Ovary (tissue), 9 donors: ENCODE data around the gene LMF1. TPM values are rescaled to one million over a fixed set of nuclear protein-coding genes. Genes with fewer than 3 reads are reported as not detected.

ENCODE experiments used
- DNase-seq, 5 donors: peaks; one replicate each; pipeline ENCODE4 v3.0.0-alpha.2; 2019 to 2020
- H3K27ac ChIP-seq, 2 donors: fragments of 200-600 bp; one replicate each; pipeline versions ENCODE4 v1.5.1 to v1.8.0; 2019 to 2022
- H3K27me3 ChIP-seq: fragments of 200-600 bp; one replicate; pipeline ENCODE4 v1.8.0; 2022
- H3K36me3 ChIP-seq: fragments of 200-600 bp; sonication (generic); one replicate; pipeline ENCODE4 v1.5.1; 2019
- H3K4me1 ChIP-seq: one replicate; pipeline ENCODE4 v1.8.1; 2013; ENCODE audit warnings: mild to moderate bottlenecking, moderate library complexity; ENCODE audit not compliant: insufficient read depth
- H3K4me3 ChIP-seq: fragments of 200-600 bp; sonication (generic); one replicate; pipeline ENCODE4 v1.5.1; 2017
- H3K9me3 ChIP-seq, 2 donors: fragments of 200-600 bp in 1 of 2; sonication (generic) in 1 of 2; one replicate each; pipeline versions ENCODE4 v1.5.1 to v1.8.1; 2013 to 2019; ENCODE audit warnings: mild to moderate bottlenecking in 1 of 2, moderate library complexity in 1 of 2
- EP300 ChIP-seq: sonication (generic); formaldehyde crosslinking; IDR thresholded peaks from one replicate; pipeline ENCODE4 v1.6.1; 2017; ENCODE audit warnings: antibody characterized with exemption
- POLR2A ChIP-seq: fragments of 450-650 bp; IDR thresholded peaks from one replicate; pipeline ENCODE4 v1.6.1; 2017; ENCODE audit warnings: antibody characterized with exemption, mild to moderate bottlenecking, moderate library complexity
- WGBS, 3 donors: extraction: QIAGEN DNeasy Blood & Tissue Kit in 1 of 3; methylation state at CpG; one replicate each; pipeline versions ENCODE4 v1.1.5 to v1.1.7; 2013 to 2017; 5-methylcytosine and 5-hydroxymethylcytosine counted together
- intact Hi-C, 4 donors: fragments of 100-400 bp; cut with DNase I; formaldehyde crosslinking; loops; one replicate each; pipeline versions ENCODE4 v1.11.0 to v1.15.1; 2022 to 2023
- polyA plus RNA-seq, 2 donors: library from polyadenylated mRNA; stranded (reverse); fragments of 200-250 nt in 1 of 2; fragments of 350-450 nt in 1 of 2; fragmentation: Illumina TruSeq in 1 of 2; extraction: RNeasy Lipid Tissue Mini Kit (QIAGEN cat#74804) in 1 of 2; gene quantifications; one replicate each; pipeline ENCODE4 v1.2.3, GENCODE V29; 2013 to 2014
- total RNA-seq, 7 donors: library from RNA; depleted of rRNA in 2 of 7; stranded (reverse); fragments of >200 nt in 2 of 7; fragmentation: NEBNext Ultra II Directional in 3 of 7; extraction: Animal tissue kit (Norgen Biotek cat#: 25700) in 3 of 7; gene quantifications; one replicate each; pipeline versions ENCODE4 v1.1.0 to v1.2.4, GENCODE V29; 2016 to 2023
- TF ChIP-seq, protein P1 (sequence below), 3 donors: fragments of 450-650 bp in 2 of 3; fragments of 200-600 bp in 1 of 3; IDR thresholded peaks; one replicate each; pipeline versions ENCODE4 v1.5.1 to v1.8.0; 2016 to 2022; ENCODE audit warnings: antibody characterized with exemption in 3 of 3, mild to moderate bottlenecking in 1 of 3
- donor health status: DM: no; HTN: no; CAD: no; lungs with moderate emphysema.
- donor health status: DM: no; HTN: no; CAD: no.
- donor health status: Bipolar disorder and iron deficiency.
- donor health status: DM: yes; HTN: yes; CAD: no.
- donor health status: DM: no; HTN: no; CAD: no.
- donor health status: DM: yes; HTN: yes; CAD: no.

The LMF1 gene
- total and polyA plus RNA-seq, 9 donors: 7.8 to 31.9 (median 23.6) TPM

DNA sequence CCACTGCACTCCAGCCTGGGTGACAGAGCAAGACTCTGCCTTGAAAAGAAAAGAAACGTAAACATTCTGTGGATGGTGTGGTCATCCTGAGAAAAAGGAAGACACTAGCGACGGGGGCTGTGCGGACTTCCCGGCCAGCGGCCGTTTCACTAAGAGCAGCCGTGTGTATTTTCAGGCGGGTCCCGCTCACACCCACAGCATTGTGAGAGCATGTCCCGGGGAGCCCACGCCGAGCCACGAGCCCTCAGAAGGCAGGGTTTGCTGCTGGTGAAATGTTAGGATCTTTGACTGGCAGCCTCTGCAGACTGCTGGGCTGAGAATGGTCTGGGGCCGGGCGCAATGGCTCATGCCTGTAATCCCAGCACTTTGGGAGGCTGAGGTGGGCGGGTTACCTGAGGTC is 40.3 kb downstream of the LMF1 start:
- no peaks in the 10 kb centered on the region for H3K27me3 ChIP-seq
- H3K9me3 ChIP-seq: no peaks in the 10 kb centered on the region
- no peak for DNase-seq
- H3K4me1 ChIP-seq: no peaks in the 10 kb centered on the region
- no peaks in the 10 kb centered on the region for H3K36me3 ChIP-seq
- no peak overlapping the region for H3K27ac ChIP-seq
- intact Hi-C loops: no loop called here
- no peak overlapping the region for H3K4me3 ChIP-seq
- TF ChIP-seq, protein P1, sequence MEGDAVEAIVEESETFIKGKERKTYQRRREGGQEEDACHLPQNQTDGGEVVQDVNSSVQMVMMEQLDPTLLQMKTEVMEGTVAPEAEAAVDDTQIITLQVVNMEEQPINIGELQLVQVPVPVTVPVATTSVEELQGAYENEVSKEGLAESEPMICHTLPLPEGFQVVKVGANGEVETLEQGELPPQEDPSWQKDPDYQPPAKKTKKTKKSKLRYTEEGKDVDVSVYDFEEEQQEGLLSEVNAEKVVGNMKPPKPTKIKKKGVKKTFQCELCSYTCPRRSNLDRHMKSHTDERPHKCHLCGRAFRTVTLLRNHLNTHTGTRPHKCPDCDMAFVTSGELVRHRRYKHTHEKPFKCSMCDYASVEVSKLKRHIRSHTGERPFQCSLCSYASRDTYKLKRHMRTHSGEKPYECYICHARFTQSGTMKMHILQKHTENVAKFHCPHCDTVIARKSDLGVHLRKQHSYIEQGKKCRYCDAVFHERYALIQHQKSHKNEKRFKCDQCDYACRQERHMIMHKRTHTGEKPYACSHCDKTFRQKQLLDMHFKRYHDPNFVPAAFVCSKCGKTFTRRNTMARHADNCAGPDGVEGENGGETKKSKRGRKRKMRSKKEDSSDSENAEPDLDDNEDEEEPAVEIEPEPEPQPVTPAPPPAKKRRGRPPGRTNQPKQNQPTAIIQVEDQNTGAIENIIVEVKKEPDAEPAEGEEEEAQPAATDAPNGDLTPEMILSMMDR (IDR thresholded peaks at IDR 0.05): no peak
- TF ChIP-seq POLR2A (no peak), EP300 (no peak)
- WGBS, 3 donors: 93 to 94% (median 94%) methylated on average over 17 of the region's 17 CpGs

DNA sequence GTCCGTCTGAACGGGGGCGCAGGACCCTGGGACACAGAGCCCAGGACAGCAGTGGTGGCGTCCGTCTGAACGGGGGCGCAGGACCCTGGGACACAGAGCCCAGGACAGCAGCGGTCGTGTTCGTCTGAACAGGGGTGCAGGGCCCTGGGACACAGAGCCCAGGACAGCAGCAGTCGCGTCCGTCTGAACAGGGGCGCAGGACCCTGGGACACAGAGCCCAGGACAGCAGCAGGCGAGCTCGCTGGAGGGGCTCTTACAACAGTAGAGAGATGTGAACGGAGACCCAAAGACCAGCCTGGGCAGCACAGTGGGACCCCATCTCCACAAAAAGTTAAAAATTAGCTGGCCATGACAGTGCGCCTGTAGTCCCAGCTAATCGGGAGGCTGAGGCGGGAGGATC is 40.7 kb downstream of the LMF1 start:
- Histone ChIP-seq H3K9me3 (no peaks in the 10 kb centered on the region), H3K4me1 (no peaks in the 10 kb centered on the region), H3K27ac (no peak overlapping the region), H3K27me3 (no peaks in the 10 kb centered on the region), H3K4me3 (no peak overlapping the region), H3K36me3 (no peaks in the 10 kb centered on the region)
- intact Hi-C loops: no loop called here
- DNase-seq: no peak
- 88 to 96% (median 94%) methylated on average over 20 of the region's 20 CpGs for WGBS, 3 donors
- TF ChIP-seq, protein P1 (IDR thresholded peaks at IDR 0.05): no peak
- TF ChIP-seq EP300 (no peak), POLR2A (no peak)

DNA sequence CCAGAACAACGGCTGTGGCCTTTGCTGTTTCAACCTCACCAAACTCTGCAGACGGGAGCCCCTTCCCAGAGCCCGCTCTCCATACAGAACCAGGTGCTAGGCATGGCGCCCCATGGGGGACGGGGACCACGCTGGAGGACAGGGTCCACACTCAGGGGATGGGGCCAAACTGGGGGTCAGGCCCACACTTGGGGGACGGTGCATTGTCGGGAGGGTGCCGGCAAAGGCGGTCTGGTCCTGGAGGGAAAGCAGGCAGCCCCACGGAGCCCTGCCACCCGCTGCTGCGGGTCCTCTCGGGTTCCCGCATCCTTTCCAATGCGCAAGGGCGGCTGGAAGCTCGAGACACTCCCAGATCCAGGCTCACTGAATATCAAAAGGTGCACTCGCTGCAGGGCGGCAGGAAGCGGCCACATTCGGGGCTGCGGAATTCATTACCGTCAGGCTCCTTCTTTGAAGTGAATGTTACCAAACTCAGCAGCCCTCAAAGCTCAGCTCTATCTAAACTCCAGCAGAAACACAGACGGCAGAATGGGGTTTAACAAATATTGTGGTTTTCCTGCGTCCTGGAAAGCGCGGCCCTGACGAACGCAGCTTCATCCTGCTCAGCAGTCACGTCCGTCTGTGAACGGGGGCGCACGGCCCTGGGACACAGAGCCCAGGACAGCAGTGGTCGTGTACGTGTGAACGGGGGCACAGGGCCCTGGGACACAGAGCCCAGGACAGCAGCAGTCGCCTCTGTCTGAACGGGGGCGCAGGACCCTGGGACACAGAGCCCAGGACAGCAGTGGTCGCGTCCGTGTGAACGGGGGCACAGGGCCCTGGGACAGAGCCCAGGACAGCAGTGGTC is 41.3 kb downstream of the LMF1 start:
- Histone ChIP-seq H3K4me3 (no peak overlapping the region), H3K27ac (no peak overlapping the region), H3K9me3 (no peaks in the 10 kb centered on the region), H3K4me1 (no peaks in the 10 kb centered on the region), H3K27me3 (no peaks in the 10 kb centered on the region), H3K36me3 (no peaks in the 10 kb centered on the region)
- intact Hi-C loops: no loop called here
- TF ChIP-seq, protein P1 (IDR thresholded peaks at IDR 0.05): no peak
- TF ChIP-seq POLR2A (no peak), EP300 (no peak)
- WGBS, 3 donors: 85 to 88% (median 86%) methylated on average over 45 of the region's 45 CpGs
- DNase-seq: no peak

DNA sequence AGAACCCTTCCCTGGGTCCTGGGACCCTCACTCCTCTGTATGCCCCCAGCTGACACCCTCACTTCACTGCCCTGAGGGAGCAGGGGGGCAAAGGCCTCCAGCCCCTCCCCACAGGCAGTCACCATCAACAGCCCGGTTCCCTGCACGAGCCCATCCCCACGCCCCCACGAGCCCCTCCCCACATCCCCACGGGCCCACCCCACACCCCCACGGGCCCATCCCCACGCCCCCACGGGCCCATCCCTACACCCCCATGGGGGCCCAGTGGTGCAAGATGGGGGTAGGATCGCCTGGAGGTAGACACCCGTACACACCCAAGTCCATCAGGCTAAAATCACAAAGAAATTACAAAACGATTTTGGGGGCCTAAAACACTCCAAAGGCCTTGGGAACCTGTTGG is 42.3 kb downstream of the LMF1 start:
- Histone ChIP-seq H3K36me3 (no peaks in the 10 kb centered on the region), H3K9me3 (no peaks in the 10 kb centered on the region), H3K27ac (no peak overlapping the region), H3K4me3 (no peak overlapping the region), H3K4me1 (no peaks in the 10 kb centered on the region), H3K27me3 (no peaks in the 10 kb centered on the region)
- intact Hi-C loops: no loop called here
- TF ChIP-seq EP300: no peak
- TF ChIP-seq, protein P1 (IDR thresholded peaks at IDR 0.05): no peak
- no peak for TF ChIP-seq POLR2A
- DNase-seq: no peak
- 66 to 71% (median 68%) methylated on average over 10 to 11 of the region's 11 CpGs for WGBS, 3 donors
